NCI-H460 (cell line): ENCODE data around the gene SLAIN2. TPM values are rescaled to one million over a fixed set of nuclear protein-coding genes. Genes with fewer than 3 reads are reported as not detected.

ENCODE experiments used
- total RNA-seq: library from RNA; depleted of rRNA; stranded (reverse); fragments of >200 nt; shearing (Covaris generic); gene quantifications from 2 replicates; pipeline ENCODE4 v1.2.3, GENCODE V29; 2014; rRNA removed

The SLAIN2 gene
- total RNA-seq, 1 experiment from 2014 or later, result 33.2 TPM

Other genes with a start within 250 kb of the SLAIN2 start
- 2.5 TPM in 2 replicates for gene TXK, start 207.3 kb upstream of the SLAIN2 start, total RNA-seq
- gene TEC, start 71.7 kb upstream of the SLAIN2 start, total RNA-seq, result 2.7 and 2.9 TPM in 2 replicates
- gene SLC10A4, start 141.8 kb downstream of the SLAIN2 start, total RNA-seq, result 2.1 and 2.6 TPM in 2 replicates
- not detected in 2 replicates for gene ZAR1, start 148.7 kb downstream of the SLAIN2 start, total RNA-seq